Activated CD8-positive, alpha-beta T cell treated with anti-CD3 and anti-CD28 coated beads for 36 hours (primary cell): ENCODE measurements around the gene DAB1. TPM values are rescaled to one million over a fixed set of nuclear protein-coding genes. Genes with fewer than 3 reads are reported as not detected.

ENCODE experiments used
- ATAC-seq: fragments of 200-7000 bp; cut with Tn5 transposase; one replicate; pipeline ENCODE4 v1.10.0; 2021; ENCODE audit warnings: mild to moderate bottlenecking, moderate library complexity
- CTCF ChIA-PET: fragments of 350-600 bp; sonication (Branson Sonifier 250); formaldehyde crosslinking; loops from one replicate; lab custom pipeline; 2021; ENCODE audit warnings: antibody characterized with exemption; lab: Charles Lee
- POLR2A ChIA-PET: fragments of 350-600 bp; sonication (Branson Sonifier 250); formaldehyde crosslinking; loops from one replicate; lab custom pipeline; 2021; ENCODE audit warnings: antibody characterized with exemption; lab: Charles Lee
- DNase-seq: peaks from one replicate; pipeline ENCODE4 v3.0.0-alpha.2; 2020
- H3K27ac Mint-ChIP-seq: one replicate; pipeline ENCODE4 v1.8.0; 2021; ENCODE audit warnings: mild to moderate bottlenecking, mixed read lengths
- H3K27me3 Mint-ChIP-seq: one replicate; pipeline ENCODE4 v1.8.0; 2021; ENCODE audit warnings: mixed read lengths
- H3K36me3 Mint-ChIP-seq: one replicate; pipeline ENCODE4 v1.8.0; 2021; ENCODE audit warnings: low read depth, mixed read lengths
- H3K4me1 Mint-ChIP-seq: one replicate; pipeline ENCODE4 v1.8.0; 2021; ENCODE audit warnings: low read depth, mixed read lengths
- H3K4me3 Mint-ChIP-seq: one replicate; pipeline ENCODE4 v1.8.0; 2021; ENCODE audit warnings: mild to moderate bottlenecking, moderate library complexity, mixed read lengths
- H3K9me3 Mint-ChIP-seq: one replicate; pipeline ENCODE4 v1.8.0; 2021; ENCODE audit warnings: mixed read lengths
- intact Hi-C: fragments of 100-400 bp; cut with micrococcal nuclease; formaldehyde crosslinking; loops from one replicate; pipeline ENCODE4 v1.10.0; 2022
- total RNA-seq, 2 experiments: library from RNA; stranded (reverse); gene quantifications; one replicate each; pipeline ENCODE4 v1.2.3, GENCODE V29; 2021
- TF ChIP-seq, protein P1 (sequence below): fragments of 200-600 bp; IDR thresholded peaks from one replicate; pipeline ENCODE4 v1.8.0; 2022; ENCODE audit warnings: antibody characterized with exemption, mild to moderate bottlenecking

The DAB1 gene
- total RNA-seq, 2 experiments from 2014 or later, result not detected

DNA sequence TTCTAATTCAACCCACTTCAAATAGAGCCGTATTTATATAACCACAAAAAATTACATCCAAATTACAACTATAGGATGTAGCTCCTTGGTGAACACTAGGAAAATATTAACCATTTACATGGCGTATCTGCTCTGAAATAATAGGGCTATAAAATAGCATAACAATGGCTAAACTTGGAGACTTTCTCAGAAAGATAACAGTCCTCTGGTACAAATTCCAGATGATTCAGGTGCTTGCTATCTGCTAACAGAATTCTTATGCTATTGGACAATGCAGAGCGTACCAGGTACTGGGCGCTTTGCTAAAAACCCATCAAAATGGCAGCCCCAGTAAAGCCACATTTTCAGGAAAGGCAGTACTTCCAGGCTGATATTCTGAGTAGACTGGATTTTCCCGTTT is 248.4 kb downstream of the DAB1 start:
- Mint-ChIP-seq H3K27me3 (no peaks in the 10 kb centered on the region), H3K36me3 (no peaks in the 10 kb centered on the region), H3K4me1 (no peaks in the 10 kb centered on the region), H3K27ac (no peak overlapping the region), H3K4me3 (no peak overlapping the region), H3K9me3 (peaks cover 6% of the 10 kb centered on the region)
- ChIA-PET POLR2A (no interaction called here), CTCF (no interaction called here)
- TF ChIP-seq, protein P1, sequence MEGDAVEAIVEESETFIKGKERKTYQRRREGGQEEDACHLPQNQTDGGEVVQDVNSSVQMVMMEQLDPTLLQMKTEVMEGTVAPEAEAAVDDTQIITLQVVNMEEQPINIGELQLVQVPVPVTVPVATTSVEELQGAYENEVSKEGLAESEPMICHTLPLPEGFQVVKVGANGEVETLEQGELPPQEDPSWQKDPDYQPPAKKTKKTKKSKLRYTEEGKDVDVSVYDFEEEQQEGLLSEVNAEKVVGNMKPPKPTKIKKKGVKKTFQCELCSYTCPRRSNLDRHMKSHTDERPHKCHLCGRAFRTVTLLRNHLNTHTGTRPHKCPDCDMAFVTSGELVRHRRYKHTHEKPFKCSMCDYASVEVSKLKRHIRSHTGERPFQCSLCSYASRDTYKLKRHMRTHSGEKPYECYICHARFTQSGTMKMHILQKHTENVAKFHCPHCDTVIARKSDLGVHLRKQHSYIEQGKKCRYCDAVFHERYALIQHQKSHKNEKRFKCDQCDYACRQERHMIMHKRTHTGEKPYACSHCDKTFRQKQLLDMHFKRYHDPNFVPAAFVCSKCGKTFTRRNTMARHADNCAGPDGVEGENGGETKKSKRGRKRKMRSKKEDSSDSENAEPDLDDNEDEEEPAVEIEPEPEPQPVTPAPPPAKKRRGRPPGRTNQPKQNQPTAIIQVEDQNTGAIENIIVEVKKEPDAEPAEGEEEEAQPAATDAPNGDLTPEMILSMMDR, result no peak
- intact Hi-C loops, result no loop called here
- DNase-seq (no peak), ATAC-seq (no peak)

DNA sequence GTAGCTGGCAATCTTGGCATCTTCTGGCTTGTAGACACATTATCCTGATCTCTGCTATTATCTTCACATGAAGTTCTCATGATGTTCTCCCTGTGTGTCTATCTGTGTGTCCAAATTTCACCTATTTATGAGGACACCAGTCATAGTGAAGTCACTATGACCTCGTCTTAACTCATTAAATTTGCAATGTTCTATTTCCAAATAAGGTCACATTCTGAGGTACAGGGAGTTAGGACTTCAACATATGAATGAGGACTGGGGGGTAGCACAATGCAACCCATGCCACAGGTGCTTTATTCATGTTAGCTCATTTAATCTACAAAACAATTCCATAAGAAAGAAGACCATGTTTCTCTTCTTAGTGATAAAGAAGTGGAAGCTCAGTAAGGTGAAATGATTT is 251.8 kb downstream of the DAB1 start:
- intact Hi-C loops, result no loop called here
- H3K4me3 Mint-ChIP-seq, result no peak overlapping the region
- CTCF ChIA-PET, result no interaction called here
- H3K9me3 Mint-ChIP-seq, result peaks cover 2% of the 10 kb centered on the region
- no peaks in the 10 kb centered on the region for H3K36me3 Mint-ChIP-seq
- POLR2A ChIA-PET, result no interaction called here
- no peak overlapping the region for H3K27ac Mint-ChIP-seq
- TF ChIP-seq, protein P1, result no peak
- H3K27me3 Mint-ChIP-seq, result no peaks in the 10 kb centered on the region
- ATAC-seq (no peak), DNase-seq (no peak)
- H3K4me1 Mint-ChIP-seq, result no peaks in the 10 kb centered on the region

DNA sequence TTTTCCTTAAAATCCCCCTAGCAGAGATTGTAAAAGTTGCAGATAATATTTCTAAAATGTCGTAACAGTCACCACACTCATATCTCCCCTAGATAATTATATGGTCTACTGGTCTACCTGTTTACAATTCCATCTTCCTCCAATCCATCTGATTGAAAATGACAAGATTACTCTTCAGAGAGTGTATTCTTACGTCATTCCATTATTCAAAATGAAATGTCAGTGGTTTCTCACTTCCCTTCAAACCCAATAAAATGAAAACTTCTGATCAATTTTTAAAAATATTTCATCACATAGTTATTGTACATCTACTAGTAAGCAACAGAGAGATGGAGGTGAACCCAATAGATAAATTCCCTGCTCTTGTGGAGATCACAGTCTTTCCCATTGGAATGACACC is 255.9 kb downstream of the DAB1 start:
- CTCF ChIA-PET, result no interaction called here
- H3K27ac Mint-ChIP-seq, result no peak overlapping the region
- DNase-seq (no peak), ATAC-seq (no peak)
- POLR2A ChIA-PET, result no interaction called here
- intact Hi-C loops, result no loop called here
- H3K4me3 Mint-ChIP-seq, result no peak overlapping the region
- H3K36me3 Mint-ChIP-seq, result no peaks in the 10 kb centered on the region
- H3K9me3 Mint-ChIP-seq, result no peaks in the 10 kb centered on the region
- H3K27me3 Mint-ChIP-seq, result no peaks in the 10 kb centered on the region
- TF ChIP-seq, protein P1, result no peak
- H3K4me1 Mint-ChIP-seq, result no peaks in the 10 kb centered on the region

DNA sequence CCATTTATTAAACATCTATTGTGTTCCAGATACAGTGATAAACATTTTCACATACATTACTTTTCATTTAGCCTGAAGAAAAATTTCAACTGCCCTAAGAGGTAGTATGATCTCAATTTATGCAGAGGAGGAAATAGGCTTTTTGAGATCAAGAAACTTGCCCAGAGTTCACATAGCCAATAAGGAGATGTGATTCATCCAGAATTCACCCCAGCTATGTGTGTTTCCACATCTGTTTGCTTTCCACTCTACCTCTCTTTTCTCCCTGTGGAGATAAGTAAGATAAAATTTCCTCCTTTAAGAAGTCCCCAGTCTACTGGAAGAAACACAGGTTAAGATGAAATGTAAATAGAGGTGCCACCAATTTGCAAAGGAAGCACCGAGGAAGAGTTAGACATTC is 258.3 kb downstream of the DAB1 start:
- ChIA-PET CTCF (no interaction called here), POLR2A (no interaction called here)
- H3K27ac Mint-ChIP-seq, result no peak overlapping the region
- TF ChIP-seq, protein P1, result no peak
- H3K4me3 Mint-ChIP-seq, result no peak overlapping the region
- intact Hi-C loops, result no loop called here
- H3K4me1 Mint-ChIP-seq, result no peaks in the 10 kb centered on the region
- peaks cover 2% of the 10 kb centered on the region for H3K27me3 Mint-ChIP-seq
- H3K9me3 Mint-ChIP-seq, result no peaks in the 10 kb centered on the region
- DNase-seq (no peak), ATAC-seq (no peak)
- no peaks in the 10 kb centered on the region for H3K36me3 Mint-ChIP-seq

DNA sequence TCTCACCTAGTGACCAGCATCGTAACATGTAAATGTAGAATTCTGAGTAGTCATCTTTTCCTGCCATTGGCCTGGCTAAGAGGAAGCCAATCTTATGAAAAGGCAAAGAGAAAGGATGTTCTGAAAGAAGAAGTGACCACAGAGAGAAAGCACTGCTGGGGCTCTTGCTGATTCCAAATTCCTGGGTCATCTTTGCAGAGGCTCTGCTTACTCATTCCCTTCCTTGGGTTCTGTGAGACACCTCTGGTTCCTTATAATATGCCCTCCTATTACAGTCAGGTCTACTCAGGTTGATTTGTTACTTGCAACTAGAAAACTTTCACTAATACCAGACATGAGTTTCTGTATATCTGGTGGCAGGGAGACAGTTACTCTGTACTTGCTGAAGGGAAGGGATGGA is 259.3 kb downstream of the DAB1 start:
- Mint-ChIP-seq H3K9me3 (no peaks in the 10 kb centered on the region), H3K36me3 (no peaks in the 10 kb centered on the region), H3K27ac (no peak overlapping the region), H3K4me3 (no peak overlapping the region), H3K27me3 (peaks cover 6% of the 10 kb centered on the region), H3K4me1 (no peaks in the 10 kb centered on the region)
- no peak for DNase-seq
- intact Hi-C loops, result no loop called here
- ChIA-PET CTCF (no interaction called here), POLR2A (no interaction called here)
- ATAC-seq, result no peak
- TF ChIP-seq, protein P1, result no peak
